ENCODE results near the gene PIP4P1. TPM values are rescaled to one million over a fixed set of nuclear protein-coding genes. Genes with fewer than 3 reads are reported as not detected.

Gene PIP4P1
- total and polyA plus RNA-seq, 8 donors = 2.0 to 30.5 (median 22.4) TPM

- intact Hi-C loops (cut with DNase I; ENCODE audit: low total_unique reads) = no loop called here
- Histone ChIP-seq H3K4me3 (no peak overlapping the region), H3K27me3 (no peaks in the 10 kb centered on the region), H3K36me3 (no peaks in the 10 kb centered on the region), H3K27ac (no peak overlapping the region), H3K9me3 (no peaks in the 10 kb centered on the region), H3K4me1 (peaks cover 0 to 17% (median 0%) of the 10 kb centered on the region in 4 donors)
- no peak for TF ChIP-seq EP300 (IDR thresholded peaks at IDR 0.05)
- TF ChIP-seq POLR2AphosphoS5 (IDR thresholded peaks at IDR 0.05) = no peak
- TF ChIP-seq CTCF (IDR thresholded peaks at IDR 0.05) = no peak
- TF ChIP-seq POLR2A (IDR thresholded peaks at IDR 0.05) = no peak
- WGBS, 5 donors = 50 to 62% (median 54%) methylated on average over 6 of the region's 6 CpGs
- DNase-seq = no peak
Measured at GRCh38 chr14:20489093-20489994, 28.1 kb upstream of the PIP4P1 start.

- Histone ChIP-seq H3K4me3 (no peak overlapping the region), H3K27me3 (no peaks in the 10 kb centered on the region), H3K27ac (no peak overlapping the region), H3K9me3 (no peaks in the 10 kb centered on the region), H3K4me1 (peaks cover 0 to 17% (median 3%) of the 10 kb centered on the region in 4 donors), H3K36me3 (no peaks in the 10 kb centered on the region)
- intact Hi-C loops (cut with DNase I; ENCODE audit: low total_unique reads) = no loop called here
- no peak for DNase-seq
- no peak for TF ChIP-seq CTCF (IDR thresholded peaks at IDR 0.05)
- no peak for TF ChIP-seq POLR2A (IDR thresholded peaks at IDR 0.05)
- no peak for TF ChIP-seq POLR2AphosphoS5 (IDR thresholded peaks at IDR 0.05)
Measured at GRCh38 chr14:20487396-20487725, 26.1 kb upstream of the PIP4P1 start.

GRCh38 chr14:20486684-20487395 lies 25.6 kb upstream of the PIP4P1 start:
- Histone ChIP-seq H3K36me3 (no peaks in the 10 kb centered on the region), H3K4me3 (no peak overlapping the region), H3K4me1 (peaks cover 0 to 17% (median 3%) of the 10 kb centered on the region in 4 donors), H3K9me3 (no peaks in the 10 kb centered on the region), H3K27me3 (no peaks in the 10 kb centered on the region), H3K27ac (no peak overlapping the region)
- 82 to 84% (median 84%) methylated on average over 8 of the region's 8 CpGs for WGBS, 5 donors
- intact Hi-C loops (cut with DNase I; ENCODE audit: low total_unique reads) = no loop called here
- no peak for DNase-seq
- TF ChIP-seq EP300 (IDR thresholded peaks at IDR 0.05) (no peak), POLR2A (IDR thresholded peaks at IDR 0.05) (no peak), CTCF (IDR thresholded peaks at IDR 0.05) (no peak), POLR2AphosphoS5 (IDR thresholded peaks at IDR 0.05) (no peak)

- Histone ChIP-seq H3K4me3 (no peak overlapping the region), H3K27ac (no peak overlapping the region), H3K4me1 (peaks cover 0 to 17% (median 3%) of the 10 kb centered on the region in 4 donors), H3K27me3 (no peaks in the 10 kb centered on the region), H3K9me3 (no peaks in the 10 kb centered on the region), H3K36me3 (no peaks in the 10 kb centered on the region)
- 40 to 61% (median 47%) methylated on average over 7 of the region's 7 CpGs for WGBS, 5 donors
- intact Hi-C loops (cut with DNase I; ENCODE audit: low total_unique reads) = no loop called here
- no peak for DNase-seq
- TF ChIP-seq EP300 (IDR thresholded peaks at IDR 0.05) (no peak), CTCF (IDR thresholded peaks at IDR 0.05) (no peak), POLR2A (IDR thresholded peaks at IDR 0.05) (no peak), POLR2AphosphoS5 (IDR thresholded peaks at IDR 0.05) (no peak)
Measured at GRCh38 chr14:20485900-20486299, 24.7 kb upstream of the PIP4P1 start.

Measured in stomach (tissue), 9 donors.